OCI-LY3 (cell line): Measurements from ENCODE around the gene HOXA4.

Source experiments
- H2AFZ ChIP-seq: fragments of 200-600, 300-600 bp; shearing (Covaris generic); 2 replicates; pipeline ENCODE4 v1.6.0; 2014; ENCODE audit warnings: antibody characterized with exemption, low read depth, low read length
- H3K27ac ChIP-seq: fragments of 200-600, 300-600 bp; sonication (generic); 2 replicates; pipeline ENCODE4 v1.5.1; 2014; ENCODE audit warnings: mild to moderate bottlenecking, low read length, moderate library complexity, mixed read lengths
- H3K27me3 ChIP-seq: fragments of 200-600, 300-600 bp; sonication (generic); 2 replicates; pipeline ENCODE4 v1.6.1; 2014; ENCODE audit warnings: low read depth, low read length, mixed read lengths
- H3K36me3 ChIP-seq: fragments of 200-600, 300-600 bp; sonication (generic); replicated peaks from 2 replicates; pipeline ENCODE3; 2014; ENCODE audit warnings: low read depth, low read length, mixed read lengths
- H3K4me1 ChIP-seq: fragments of 300-600, 200-600 bp; sonication (generic); 2 replicates; pipeline ENCODE4 v1.6.1; 2014; ENCODE audit warnings: low read length, mixed read lengths
- H3K4me2 ChIP-seq: fragments of 200-600, 300-600 bp; sonication (generic); 2 replicates; pipeline ENCODE4 v1.6.1; 2014; ENCODE audit warnings: low read length, mixed read lengths
- H3K4me3 ChIP-seq: fragments of 300-600, 200-600 bp; sonication (generic); 2 replicates; pipeline ENCODE4 v1.5.1; 2014; ENCODE audit warnings: antibody characterized with exemption, mild to moderate bottlenecking, low read length, moderate library complexity
- H3K79me2 ChIP-seq: fragments of 300-600, 200-600 bp; shearing (Covaris generic); 2 replicates; pipeline ENCODE4 v1.6.1; 2014; ENCODE audit warnings: mild to moderate bottlenecking, low read length, mixed read lengths
- H3K9ac ChIP-seq: fragments of 300-600, 200-600 bp; shearing (Covaris generic); 2 replicates; pipeline ENCODE4 v1.6.0; 2014; ENCODE audit warnings: mild to moderate bottlenecking, low read length, moderate library complexity
- H3K9me3 ChIP-seq: fragments of 200-600, 300-600 bp; shearing (Covaris generic); 2 replicates; pipeline ENCODE4 v1.6.1; 2014; ENCODE audit warnings: low read length, mixed read lengths; ENCODE audit not compliant: insufficient read depth
- H4K20me1 ChIP-seq: fragments of 200-600, 300-600 bp; sonication (generic); 2 replicates; pipeline ENCODE4 v1.6.1; 2016; ENCODE audit warnings: low read length, mixed read lengths; ENCODE audit not compliant: insufficient read depth
- CTCF ChIP-seq: fragments of 200-600, 300-600 bp; sonication (generic); IDR thresholded peaks from 2 replicates; pipeline ENCODE4 v1.5.1; 2014; ENCODE audit warnings: antibody characterized with exemption, low read length, low read depth
- EZH2phosphoT487 ChIP-seq: fragments of 200-600 bp; shearing (Covaris generic); IDR thresholded peaks from 2 replicates; pipeline ENCODE4 v1.6.1; 2018; ENCODE audit warnings: antibody characterized with exemption, mixed run types, low read depth

The HOXA4 gene

GRCh38 chr7:27091941-27092818 lies 38.4 kb downstream of the HOXA4 start:
- H3K9ac ChIP-seq = no peak overlapping the region
- H3K27ac ChIP-seq = no peak overlapping the region
- TF ChIP-seq CTCF = no peak
- no peak for TF ChIP-seq EZH2phosphoT487
- no peaks in the 10 kb centered on the region for H3K36me3 ChIP-seq
- H3K9me3 ChIP-seq = no peaks in the 10 kb centered on the region
- H2AFZ ChIP-seq = no peak overlapping the region
- H3K4me3 ChIP-seq = no peak overlapping the region
- peaks cover 10% of the 10 kb centered on the region for H3K79me2 ChIP-seq
- peaks cover 7% of the 10 kb centered on the region for H3K4me1 ChIP-seq
- H3K27me3 ChIP-seq = no peaks in the 10 kb centered on the region
- H3K4me2 ChIP-seq = no peak overlapping the region
- no peaks in the 10 kb centered on the region for H4K20me1 ChIP-seq

- TF ChIP-seq EZH2phosphoT487 (no peak), CTCF (no peak)
- Histone ChIP-seq H3K4me2 (no peak overlapping the region), H4K20me1 (no peaks in the 10 kb centered on the region), H3K36me3 (no peaks in the 10 kb centered on the region), H3K9ac (no peak overlapping the region), H3K4me1 (peaks cover 6% of the 10 kb centered on the region), H3K79me2 (no peaks in the 10 kb centered on the region), H3K4me3 (no peak overlapping the region), H3K9me3 (no peaks in the 10 kb centered on the region), H3K27ac (no peak overlapping the region), H3K27me3 (no peaks in the 10 kb centered on the region), H2AFZ (no peak overlapping the region)
Measured at GRCh38 chr7:27091105-27091504, 39.5 kb downstream of the HOXA4 start.

- Histone ChIP-seq H3K4me3 (no peak overlapping the region), H3K27me3 (no peaks in the 10 kb centered on the region), H3K9me3 (no peaks in the 10 kb centered on the region), H3K4me1 (no peaks in the 10 kb centered on the region), H3K4me2 (no peak overlapping the region), H2AFZ (no peak overlapping the region), H4K20me1 (no peaks in the 10 kb centered on the region), H3K9ac (no peak overlapping the region), H3K36me3 (no peaks in the 10 kb centered on the region), H3K27ac (no peak overlapping the region), H3K79me2 (no peaks in the 10 kb centered on the region)
- TF ChIP-seq EZH2phosphoT487 (no peak), CTCF (no peak)
Measured at GRCh38 chr7:27088002-27088922, 42.3 kb downstream of the HOXA4 start.

- Histone ChIP-seq H3K79me2 (no peaks in the 10 kb centered on the region), H3K9me3 (no peaks in the 10 kb centered on the region), H3K9ac (no peak overlapping the region), H3K27me3 (no peaks in the 10 kb centered on the region), H2AFZ (no peak overlapping the region), H3K27ac (no peak overlapping the region), H3K4me3 (no peak overlapping the region), H3K4me1 (peaks cover 11% of the 10 kb centered on the region; the same call in 1 of the 2 replicates), H3K4me2 (no peak overlapping the region), H3K36me3 (no peaks in the 10 kb centered on the region), H4K20me1 (no peaks in the 10 kb centered on the region)
- no peak for TF ChIP-seq CTCF
- no peak for TF ChIP-seq EZH2phosphoT487
Measured at GRCh38 chr7:27083646-27084045, 46.9 kb downstream of the HOXA4 start.
